NCI-H82 treated with DMSO at 0.1 percent for 48 hours (cell line): Measurements from ENCODE around the gene TMEM253.
A peak's percentile ranks its signal among the peaks of the same experiment; 100 is the strongest.

Experiments
- DNase-seq: peaks from one replicate; lab custom pipeline; 2025; ENCODE audit not compliant: unreplicated experiment; lab: John Stamatoyannopoulos, UW

The TMEM253 gene

GRCh38 chr14:21103710-21104447 is 3.0 kb downstream of the TMEM253 start:
- peak; percentile 82 for DNase-seq

GRCh38 chr14:21104448-21105060 is 3.7 kb downstream of the TMEM253 start:
- peak; percentile 60 for DNase-seq

- DNase-seq, result no peak
Observed at GRCh38 chr14:21105095-21105494, 4.2 kb downstream of the TMEM253 start.

- DNase-seq, result peak; percentile 11
Observed at GRCh38 chr14:21106176-21106497, 5.3 kb downstream of the TMEM253 start.

- DNase-seq, result peak; percentile 57
Observed at GRCh38 chr14:21106498-21107282, 5.8 kb downstream of the TMEM253 start.

- DNase-seq, result no peak
Observed at GRCh38 chr14:21107283-21107800, 6.5 kb downstream of the TMEM253 start.

GRCh38 chr14:21108791-21109190 is 7.9 kb downstream of the TMEM253 start:
- no peak for DNase-seq

GRCh38 chr14:21109377-21110138 is 8.7 kb downstream of the TMEM253 start:
- DNase-seq, result no peak

GRCh38 chr14:21112255-21112654 is 11.4 kb downstream of the TMEM253 start:
- no peak for DNase-seq

GRCh38 chr14:21113369-21113768 is 12.5 kb downstream of the TMEM253 start:
- DNase-seq, result no peak

- DNase-seq, result no peak
Observed at GRCh38 chr14:21118933-21119332, 18.1 kb downstream of the TMEM253 start.

- DNase-seq, result no peak
Observed at GRCh38 chr14:21120686-21121085, 19.8 kb downstream of the TMEM253 start.

GRCh38 chr14:21121122-21121521 is 20.3 kb downstream of the TMEM253 start:
- DNase-seq, result no peak

GRCh38 chr14:21123429-21123828 is 22.6 kb downstream of the TMEM253 start:
- DNase-seq, result no peak

- DNase-seq, result no peak
Observed at GRCh38 chr14:21133901-21134300, 33.0 kb downstream of the TMEM253 start.

- peak; percentile 1 for DNase-seq
Observed at GRCh38 chr14:21136024-21136423, 35.2 kb downstream of the TMEM253 start.

GRCh38 chr14:21142357-21142756 is 41.5 kb downstream of the TMEM253 start:
- DNase-seq, result no peak

- no peak for DNase-seq
Observed at GRCh38 chr14:21145437-21145836, 44.6 kb downstream of the TMEM253 start.

- DNase-seq, result no peak
Observed at GRCh38 chr14:21149641-21150367, 48.9 kb downstream of the TMEM253 start.
